Heart left ventricle (tissue), 13 donors: ENCODE data around the gene TMEM242.

Experiments
- POLR2A ChIP-seq, 2 donors: fragments of 450-650 bp; IDR thresholded peaks; one replicate each; pipeline ENCODE4 v1.6.1; 2017; ENCODE audit warnings: antibody characterized with exemption in 2 of 2, mild to moderate bottlenecking in 2 of 2, moderate library complexity in 2 of 2
- TF ChIP-seq, protein P1 (sequence below), 12 donors: fragments of 200-600 bp; sonication (generic) in 4 of 12; IDR thresholded peaks; one replicate each; pipeline versions ENCODE4 v1.5.0 to v1.8.0; 2018 to 2022; ENCODE audit warnings: antibody characterized with exemption in 12 of 12, mild to moderate bottlenecking in 5 of 12
- donor health status: ischemic (EF 13 %, LVEDD 7.1; RV severe dilation, severe dysfunction).
- donor health status: DM: no; HTN: yes; CAD: no.
- donor health status: DM: no; HTN: no; CAD: no.
- donor health status: ischemic (EF 25% LVEDD 6.9; RV normal size, moderate dysfunction).
- donor health status: ischemic (EF 25% LVEDD 5.7; RV mildly dilated, moderate dysfunction).
- donor health status: ischemic (EF 35%, LVEDD 5.7; RV mildly dilated, moderate dysfunction).
- donor health status: nonischemic (EF 11% LVEDD 7.7; RV severe dilation, severe dysfunction).
- donor health status: DM: yes; HTN: yes; CAD: no.
- donor health status: PGD.
- donor health status: ischemic (EF 29% LVEDD 5.4; RV normal size, mild dysfunction).
- donor health status: nonischemic (EF 23%, LVEDD 6.1; RV moderate dilation, normal function).

DNA sequence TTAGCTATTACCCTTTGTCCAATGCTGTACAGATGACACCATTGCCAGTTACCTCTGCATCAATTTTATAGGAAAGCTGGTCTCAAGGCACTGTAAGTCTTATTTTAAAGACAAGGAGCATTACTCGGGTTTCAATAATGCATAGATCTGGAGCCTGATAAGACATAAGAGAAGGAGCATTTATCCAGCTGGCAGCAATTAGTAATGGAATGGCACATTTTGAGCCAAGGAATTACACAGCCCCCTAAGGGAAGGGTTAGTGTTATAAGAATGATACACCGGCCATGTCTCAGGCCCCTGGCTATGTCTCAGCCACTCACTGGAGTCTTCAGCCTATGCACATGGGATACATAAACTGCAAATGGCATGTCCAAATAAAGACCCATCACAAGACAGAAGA lies 23.1 kb upstream of the TMEM242 start:
- TF ChIP-seq, protein P1, sequence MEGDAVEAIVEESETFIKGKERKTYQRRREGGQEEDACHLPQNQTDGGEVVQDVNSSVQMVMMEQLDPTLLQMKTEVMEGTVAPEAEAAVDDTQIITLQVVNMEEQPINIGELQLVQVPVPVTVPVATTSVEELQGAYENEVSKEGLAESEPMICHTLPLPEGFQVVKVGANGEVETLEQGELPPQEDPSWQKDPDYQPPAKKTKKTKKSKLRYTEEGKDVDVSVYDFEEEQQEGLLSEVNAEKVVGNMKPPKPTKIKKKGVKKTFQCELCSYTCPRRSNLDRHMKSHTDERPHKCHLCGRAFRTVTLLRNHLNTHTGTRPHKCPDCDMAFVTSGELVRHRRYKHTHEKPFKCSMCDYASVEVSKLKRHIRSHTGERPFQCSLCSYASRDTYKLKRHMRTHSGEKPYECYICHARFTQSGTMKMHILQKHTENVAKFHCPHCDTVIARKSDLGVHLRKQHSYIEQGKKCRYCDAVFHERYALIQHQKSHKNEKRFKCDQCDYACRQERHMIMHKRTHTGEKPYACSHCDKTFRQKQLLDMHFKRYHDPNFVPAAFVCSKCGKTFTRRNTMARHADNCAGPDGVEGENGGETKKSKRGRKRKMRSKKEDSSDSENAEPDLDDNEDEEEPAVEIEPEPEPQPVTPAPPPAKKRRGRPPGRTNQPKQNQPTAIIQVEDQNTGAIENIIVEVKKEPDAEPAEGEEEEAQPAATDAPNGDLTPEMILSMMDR (IDR thresholded peaks at IDR 0.05), result no peak
- TF ChIP-seq POLR2A (IDR thresholded peaks at IDR 0.05), result no peak
